ENCODE results near the gene ABLIM2. TPM values are rescaled to one million over a fixed set of nuclear protein-coding genes. Genes with fewer than 3 reads are reported as not detected.

ABLIM2 gene
- total RNA-seq, 1 donor: 0.63 TPM

- Histone ChIP-seq H3K4me1 (ENCODE audit: insufficient read depth, low read length) (no peaks in the 10 kb centered on the region), H3K9me3 (ENCODE audit: low read depth, low read length) (no peaks in the 10 kb centered on the region), H3K27me3 (ENCODE audit: insufficient read depth, low read length) (no peaks in the 10 kb centered on the region), H3K4me3 (ENCODE audit: low read length) (no peak overlapping the region)
Observed at GRCh38 chr4:8132947-8133705, 25.5 kb downstream of the ABLIM2 start.

- Histone ChIP-seq H3K4me1 (ENCODE audit: insufficient read depth, low read length) (no peaks in the 10 kb centered on the region), H3K27me3 (ENCODE audit: insufficient read depth, low read length) (no peaks in the 10 kb centered on the region), H3K9me3 (ENCODE audit: low read depth, low read length) (no peaks in the 10 kb centered on the region), H3K4me3 (ENCODE audit: low read length) (no peak overlapping the region)
Observed at GRCh38 chr4:8132400-8132799, 26.2 kb downstream of the ABLIM2 start.

GRCh38 chr4:8131826-8132225, 26.8 kb downstream of the ABLIM2 start:
- Histone ChIP-seq H3K27me3 (ENCODE audit: insufficient read depth, low read length) (no peaks in the 10 kb centered on the region), H3K4me3 (ENCODE audit: low read length) (no peak overlapping the region), H3K4me1 (ENCODE audit: insufficient read depth, low read length) (no peaks in the 10 kb centered on the region), H3K9me3 (ENCODE audit: low read depth, low read length) (no peaks in the 10 kb centered on the region)

GRCh38 chr4:8131210-8131609, 27.4 kb downstream of the ABLIM2 start:
- Histone ChIP-seq H3K9me3 (ENCODE audit: low read depth, low read length) (no peaks in the 10 kb centered on the region), H3K4me3 (ENCODE audit: low read length) (no peak overlapping the region), H3K4me1 (ENCODE audit: insufficient read depth, low read length) (no peaks in the 10 kb centered on the region), H3K27me3 (ENCODE audit: insufficient read depth, low read length) (no peaks in the 10 kb centered on the region)

- H3K9me3 ChIP-seq (ENCODE audit: low read depth, low read length): no peaks in the 10 kb centered on the region
- H3K27me3 ChIP-seq (ENCODE audit: insufficient read depth, low read length): no peaks in the 10 kb centered on the region
- no peak overlapping the region for H3K4me3 ChIP-seq (ENCODE audit: low read length)
- H3K4me1 ChIP-seq (ENCODE audit: insufficient read depth, low read length): no peaks in the 10 kb centered on the region
Observed at GRCh38 chr4:8130346-8131066, 28.1 kb downstream of the ABLIM2 start.

GRCh38 chr4:8129785-8130184, 28.8 kb downstream of the ABLIM2 start:
- no peaks in the 10 kb centered on the region for H3K4me1 ChIP-seq (ENCODE audit: insufficient read depth, low read length)
- H3K27me3 ChIP-seq (ENCODE audit: insufficient read depth, low read length): no peaks in the 10 kb centered on the region
- no peaks in the 10 kb centered on the region for H3K9me3 ChIP-seq (ENCODE audit: low read depth, low read length)
- H3K4me3 ChIP-seq (ENCODE audit: low read length): no peak overlapping the region

GRCh38 chr4:8129136-8129535, 29.5 kb downstream of the ABLIM2 start:
- H3K4me1 ChIP-seq (ENCODE audit: insufficient read depth, low read length): no peaks in the 10 kb centered on the region
- no peak overlapping the region for H3K4me3 ChIP-seq (ENCODE audit: low read length)
- no peaks in the 10 kb centered on the region for H3K27me3 ChIP-seq (ENCODE audit: insufficient read depth, low read length)
- H3K9me3 ChIP-seq (ENCODE audit: low read depth, low read length): no peaks in the 10 kb centered on the region

- Histone ChIP-seq H3K4me3 (ENCODE audit: low read length) (no peak overlapping the region), H3K4me1 (ENCODE audit: insufficient read depth, low read length) (no peaks in the 10 kb centered on the region), H3K9me3 (ENCODE audit: low read depth, low read length) (no peaks in the 10 kb centered on the region), H3K27me3 (ENCODE audit: insufficient read depth, low read length) (no peaks in the 10 kb centered on the region)
Observed at GRCh38 chr4:8128100-8128856, 30.3 kb downstream of the ABLIM2 start.

GRCh38 chr4:8127051-8127826, 31.4 kb downstream of the ABLIM2 start:
- Histone ChIP-seq H3K4me1 (ENCODE audit: insufficient read depth, low read length) (no peaks in the 10 kb centered on the region), H3K4me3 (ENCODE audit: low read length) (no peak overlapping the region), H3K27me3 (ENCODE audit: insufficient read depth, low read length) (no peaks in the 10 kb centered on the region), H3K9me3 (ENCODE audit: low read depth, low read length) (no peaks in the 10 kb centered on the region)

GRCh38 chr4:8126523-8126922, 32.1 kb downstream of the ABLIM2 start:
- Histone ChIP-seq H3K4me3 (ENCODE audit: low read length) (no peak overlapping the region), H3K4me1 (ENCODE audit: insufficient read depth, low read length) (no peaks in the 10 kb centered on the region), H3K27me3 (ENCODE audit: insufficient read depth, low read length) (no peaks in the 10 kb centered on the region), H3K9me3 (ENCODE audit: low read depth, low read length) (no peaks in the 10 kb centered on the region)

GRCh38 chr4:8125526-8126056, 33.0 kb downstream of the ABLIM2 start:
- H3K27me3 ChIP-seq (ENCODE audit: insufficient read depth, low read length): no peaks in the 10 kb centered on the region
- no peaks in the 10 kb centered on the region for H3K4me1 ChIP-seq (ENCODE audit: insufficient read depth, low read length)
- no peak overlapping the region for H3K4me3 ChIP-seq (ENCODE audit: low read length)
- no peaks in the 10 kb centered on the region for H3K9me3 ChIP-seq (ENCODE audit: low read depth, low read length)

- no peaks in the 10 kb centered on the region for H3K4me1 ChIP-seq (ENCODE audit: insufficient read depth, low read length)
Observed at GRCh38 chr4:8123870-8124269, 34.7 kb downstream of the ABLIM2 start.

GRCh38 chr4:8123389-8123788, 35.2 kb downstream of the ABLIM2 start:
- no peaks in the 10 kb centered on the region for H3K4me1 ChIP-seq (ENCODE audit: insufficient read depth, low read length)
- no peak overlapping the region for H3K4me3 ChIP-seq (ENCODE audit: low read length)
- H3K9me3 ChIP-seq (ENCODE audit: low read depth, low read length): no peaks in the 10 kb centered on the region
- no peaks in the 10 kb centered on the region for H3K27me3 ChIP-seq (ENCODE audit: insufficient read depth, low read length)

More at GRCh38 chr4:8123870-8124269, 34.7 kb downstream of the ABLIM2 start:
- Histone ChIP-seq H3K27me3 (ENCODE audit: insufficient read depth, low read length) (no peaks in the 10 kb centered on the region), H3K9me3 (ENCODE audit: low read depth, low read length) (no peaks in the 10 kb centered on the region), H3K4me3 (ENCODE audit: low read length) (no peak overlapping the region)

GRCh38 chr4:8122746-8123145, 35.9 kb downstream of the ABLIM2 start:
- H3K27me3 ChIP-seq (ENCODE audit: insufficient read depth, low read length): no peaks in the 10 kb centered on the region
- H3K9me3 ChIP-seq (ENCODE audit: low read depth, low read length): no peaks in the 10 kb centered on the region
- H3K4me3 ChIP-seq (ENCODE audit: low read length): no peak overlapping the region
- no peaks in the 10 kb centered on the region for H3K4me1 ChIP-seq (ENCODE audit: insufficient read depth, low read length)

Measured in mononuclear cell (primary cell).